Brain microvascular endothelial cell (primary cell): ENCODE measurements around the gene SVOP.
A peak's percentile ranks its signal among the peaks of the same experiment; 100 is the strongest.

Experiments used
- DNase-seq: peaks from one replicate; pipeline ENCODE4 v3.0.0-alpha.2; 2020
- H3K27ac ChIP-seq: fragments of 250-450 bp; sonication (Bioruptor Pico); 2 replicates; pipeline ENCODE4 v1.5.1; 2020; ENCODE audit warnings: mild to moderate bottlenecking, moderate library complexity
- H3K27me3 ChIP-seq: fragments of 250-450 bp; sonication (Bioruptor Pico); replicated peaks from 2 replicates; pipeline ENCODE4 v1.5.1; 2020; ENCODE audit warnings: mild to moderate bottlenecking
- H3K36me3 ChIP-seq: fragments of 250-450 bp; sonication (Bioruptor Pico); replicated peaks from 2 replicates; pipeline ENCODE4 v1.5.1; 2020; ENCODE audit warnings: mild to moderate bottlenecking
- H3K4me3 ChIP-seq: 2 replicates; pipeline ENCODE4 v1.5.1; 2011; ENCODE audit warnings: low read depth, mild to moderate bottlenecking, control low read depth, low read length, moderate library complexity
- CTCF ChIP-seq: IDR thresholded peaks from 2 replicates; pipeline ENCODE4 v1.5.1; 2011; ENCODE audit warnings: low read depth, mild to moderate bottlenecking, moderate library complexity, low read length, control low read depth, inconsistent platforms; ENCODE audit errors: missing control alignments
- in situ Hi-C: cut with HindIII; loops from 2 replicates; pipeline ENCODE4 v1.10.0; 2017; ENCODE audit warnings: low sequenced_read_pairs, low pct_ligation_motif_present

Gene SVOP

GRCh38 chr12:108983227-108983626, 37.6 kb downstream of the SVOP start:
- no peak for DNase-seq
- Histone ChIP-seq H3K4me3 (no peak overlapping the region), H3K27me3 (no peaks in the 10 kb centered on the region), H3K36me3 (no peaks in the 10 kb centered on the region), H3K27ac (no peak overlapping the region)
- no peak for TF ChIP-seq CTCF
- in situ Hi-C loops, result no loop called here

GRCh38 chr12:108982621-108983219, 38.1 kb downstream of the SVOP start:
- Histone ChIP-seq H3K36me3 (no peaks in the 10 kb centered on the region), H3K27me3 (no peaks in the 10 kb centered on the region), H3K4me3 (no peak overlapping the region), H3K27ac (no peak overlapping the region)
- TF ChIP-seq CTCF, result no peak
- in situ Hi-C loops, result no loop called here
- no peak for DNase-seq

- in situ Hi-C loops, result no loop called here
- H3K27me3 ChIP-seq, result no peaks in the 10 kb centered on the region
- DNase-seq, result no peak
- no peaks in the 10 kb centered on the region for H3K36me3 ChIP-seq
- no peak for TF ChIP-seq CTCF
- no peak overlapping the region for H3K27ac ChIP-seq
- no peak overlapping the region for H3K4me3 ChIP-seq
These were observed 39.0 kb downstream of the SVOP start for GRCh38 chr12:108981835-108982234.

GRCh38 chr12:108980831-108981618, 39.8 kb downstream of the SVOP start:
- Histone ChIP-seq H3K4me3 (no peak overlapping the region), H3K27ac (peak overlapping the region; percentile 64), H3K27me3 (no peaks in the 10 kb centered on the region), H3K36me3 (no peaks in the 10 kb centered on the region)
- TF ChIP-seq CTCF, result no peak
- DNase-seq, result peak; percentile 73
- in situ Hi-C loops, result no loop called here

- Histone ChIP-seq H3K27ac (no peak overlapping the region), H3K27me3 (no peaks in the 10 kb centered on the region), H3K4me3 (no peak overlapping the region), H3K36me3 (no peaks in the 10 kb centered on the region)
- DNase-seq, result no peak
- TF ChIP-seq CTCF, result no peak
- in situ Hi-C loops, result no loop called here
These were observed 43.5 kb downstream of the SVOP start for GRCh38 chr12:108977360-108977759.
